HG03196 (cell line): Measurements from ENCODE around the gene WDR72.
"Not testable (repeated sequence)": the region's sequence is repeated elsewhere in the genome, so short reads cannot be mapped to it uniquely, and the experiment has no call there.

Experiments used
- ATAC-seq: cut with Tn5 transposase; IDR thresholded peaks from one replicate; pipeline ENCODE4 v1.9.1; 2021; ENCODE audit not compliant: unreplicated experiment

The WDR72 gene

DNA sequence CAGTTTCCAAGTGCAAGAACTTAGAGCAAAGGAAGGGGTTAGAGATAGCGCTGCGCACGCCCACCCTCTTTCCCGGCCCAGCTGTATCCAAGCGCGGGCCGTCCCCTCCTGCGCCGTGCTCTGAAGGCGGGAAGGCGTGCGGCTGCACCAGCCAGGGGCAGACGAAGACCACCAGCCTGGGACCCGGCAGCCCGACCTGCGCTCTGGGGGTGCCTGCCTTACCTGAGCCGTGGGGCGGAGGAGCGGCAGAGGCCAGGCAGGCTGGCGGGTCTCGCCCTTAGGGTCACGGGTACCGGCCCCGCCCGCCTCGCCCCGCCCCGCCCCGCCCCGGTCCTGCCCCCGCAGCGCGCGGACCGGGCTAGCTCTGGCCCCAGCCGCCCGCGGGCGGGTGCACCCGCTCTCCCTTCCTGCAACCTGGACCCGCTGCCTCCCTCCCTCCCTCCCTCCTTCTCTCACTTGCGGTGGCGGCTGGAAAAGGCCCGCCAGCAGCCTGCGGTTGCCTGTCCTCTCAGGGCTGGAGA, at the start of gene WDR72:
TSS of gene WDR72 (minus strand) at position 253 of the 521 bp plus-strand sequence. CDS start 26,514 bp downstream, outside the sequence.
- ATAC-seq = no peak

DNA sequence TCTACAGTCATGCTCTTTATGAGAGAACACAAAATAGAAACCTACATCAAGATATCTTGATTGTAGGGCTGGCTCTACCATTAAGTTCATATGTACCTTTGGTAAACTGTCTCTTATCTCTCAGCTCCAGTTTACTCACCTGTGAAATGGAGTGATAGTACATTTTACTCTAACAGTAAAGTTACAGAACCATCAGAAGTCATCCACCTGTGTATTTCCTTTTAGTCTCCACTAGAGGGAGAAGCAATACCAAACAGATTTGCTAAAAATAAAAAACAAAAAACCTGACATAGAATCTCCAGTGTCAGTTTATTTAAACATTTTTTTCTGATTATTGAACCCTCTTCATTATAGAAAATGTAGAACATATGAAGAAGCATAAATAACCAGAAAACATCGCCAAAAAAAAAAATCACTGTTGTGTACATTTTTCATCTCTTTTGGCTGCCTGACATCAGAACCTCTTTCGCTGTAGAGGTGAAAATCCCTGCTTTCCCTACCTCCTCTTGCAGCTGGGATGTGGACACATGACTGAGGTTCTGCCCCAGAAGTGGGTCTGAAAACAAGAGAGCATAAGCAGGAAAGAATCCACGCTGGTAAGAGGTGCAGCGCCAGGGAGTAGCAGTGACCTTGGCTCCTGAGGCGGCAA, 48.7 kb upstream of the WDR72 start:
- no peak for ATAC-seq

DNA sequence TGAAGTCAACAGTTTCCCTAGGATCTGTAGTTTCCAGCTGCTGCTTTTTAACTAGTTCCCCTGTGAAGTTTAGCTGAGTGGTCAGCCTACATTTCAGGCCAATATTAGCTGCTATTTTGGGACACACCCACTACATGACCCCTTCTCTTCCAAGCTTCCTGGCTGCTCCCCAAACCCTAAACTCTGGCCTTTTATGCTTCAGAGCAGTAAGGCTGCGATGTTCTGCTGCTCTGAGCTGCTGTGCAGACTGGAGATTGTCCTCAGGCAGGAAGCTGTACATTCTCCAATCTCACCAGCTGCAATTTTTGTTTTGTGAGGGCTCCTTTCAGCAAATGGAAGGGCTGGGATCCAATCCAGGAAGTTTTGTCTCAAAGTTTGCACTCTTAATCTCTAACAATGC, 48.0 kb upstream of the WDR72 start:
- no peak for ATAC-seq

DNA sequence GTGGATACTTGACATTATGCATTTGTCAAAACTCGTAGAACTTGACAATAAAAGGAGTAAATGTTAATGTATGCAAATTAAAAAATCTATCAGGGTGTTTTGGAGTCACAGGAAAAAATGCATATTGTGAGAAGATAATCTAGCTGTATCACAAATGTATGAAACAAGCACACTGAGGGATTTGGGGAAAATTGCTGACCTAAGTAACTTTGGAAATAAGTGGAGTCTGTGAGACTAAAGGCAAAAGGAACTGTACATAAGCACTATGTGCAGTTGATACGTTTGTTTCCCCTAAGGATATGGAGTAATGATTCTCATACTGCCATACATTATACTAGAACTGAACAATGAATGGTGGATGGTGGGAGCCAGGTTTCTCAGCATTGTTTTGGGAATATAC, 43.2 kb upstream of the WDR72 start:
- ATAC-seq = no peak

DNA sequence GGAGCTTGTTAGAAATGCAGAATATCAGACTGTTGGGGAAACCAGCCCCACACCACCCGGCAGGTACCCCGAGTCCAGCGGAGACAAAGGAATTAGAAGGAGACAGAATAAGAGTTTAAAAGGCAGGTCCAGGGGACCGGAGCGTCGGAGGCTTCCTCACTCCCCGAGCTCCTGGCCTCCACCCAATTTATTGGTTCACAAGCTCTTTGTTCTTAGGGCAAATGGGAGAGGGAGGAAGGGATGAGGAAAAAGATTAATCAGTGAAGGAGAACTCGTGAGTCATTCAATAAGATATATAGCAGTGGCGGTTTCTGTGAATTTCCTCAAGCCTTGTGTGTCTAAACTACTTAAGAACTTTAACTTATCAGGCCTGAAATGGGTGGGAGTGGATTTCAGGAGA, 32.1 kb upstream of the WDR72 start:
- no peak for ATAC-seq

DNA sequence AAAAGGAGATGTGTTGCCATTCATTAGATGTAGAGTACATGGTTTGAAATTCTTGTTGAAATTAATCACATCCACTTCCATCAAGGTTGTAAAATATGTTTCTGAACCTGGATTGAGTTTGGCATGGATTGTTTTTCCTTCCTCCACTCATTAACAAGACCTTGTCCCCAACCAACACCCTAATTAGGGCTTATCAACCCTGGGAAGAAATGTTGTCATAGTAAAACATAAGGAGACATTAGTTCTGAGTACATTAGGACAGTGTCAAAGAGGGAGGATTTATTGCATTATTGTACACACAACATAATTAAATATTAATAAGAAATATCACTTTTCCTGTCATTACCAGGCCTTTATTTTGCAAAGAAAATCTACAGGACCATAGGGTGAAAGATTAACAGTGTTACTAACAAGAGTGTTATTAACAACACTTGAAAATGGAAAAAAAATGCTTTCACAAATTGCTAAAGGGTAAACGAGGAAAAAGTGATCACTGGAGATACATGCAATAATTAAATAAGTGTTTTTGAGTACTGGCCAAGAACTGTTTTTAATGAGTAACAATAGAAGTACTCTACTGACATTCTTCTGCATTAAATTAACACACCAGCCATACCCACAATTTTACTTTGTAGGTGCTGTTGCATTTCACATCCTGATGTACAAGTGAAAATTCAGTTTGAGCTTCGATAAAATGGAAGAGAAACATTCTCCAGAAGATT, 30.4 kb upstream of the WDR72 start:
- ATAC-seq = no peak

DNA sequence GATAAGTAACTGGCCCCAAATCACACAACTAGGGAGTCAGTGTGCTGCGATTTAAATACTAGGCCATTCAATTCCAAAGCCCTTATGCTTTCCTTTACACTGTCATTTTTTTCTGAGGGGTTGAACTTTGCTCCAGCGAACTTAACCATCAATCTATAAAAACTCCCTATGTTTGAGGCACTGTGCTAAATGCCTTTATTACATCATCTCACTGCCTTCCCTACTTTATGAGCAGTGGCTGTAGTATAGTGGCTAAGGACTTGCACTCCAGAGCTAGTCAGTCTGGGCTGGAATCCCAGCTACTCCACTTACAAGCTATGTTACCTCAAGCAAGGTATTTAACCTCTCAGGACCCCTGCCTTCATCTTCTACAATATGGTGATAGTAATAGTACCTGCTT, 26.9 kb upstream of the WDR72 start:
- no peak for ATAC-seq

DNA sequence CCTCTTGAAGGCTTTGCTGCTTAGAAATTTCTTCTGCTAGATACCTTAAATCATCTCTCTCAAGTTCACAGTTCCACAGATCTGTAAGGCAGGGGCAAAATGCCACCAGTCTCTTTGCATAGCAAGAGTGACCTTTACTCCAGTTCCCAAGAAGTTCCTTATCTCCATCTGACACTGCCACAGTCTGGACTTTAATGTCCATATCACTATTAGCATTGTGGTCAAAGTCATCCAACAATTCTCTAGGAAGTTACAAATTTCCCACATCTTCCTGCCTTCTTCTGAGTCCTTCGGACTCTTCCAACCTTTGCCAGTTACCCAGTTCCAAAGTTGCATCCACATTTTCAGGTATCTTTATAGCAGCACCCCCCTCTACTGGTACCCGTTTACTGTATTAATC, 25.8 kb upstream of the WDR72 start:
- not testable (repeated sequence) for ATAC-seq

DNA sequence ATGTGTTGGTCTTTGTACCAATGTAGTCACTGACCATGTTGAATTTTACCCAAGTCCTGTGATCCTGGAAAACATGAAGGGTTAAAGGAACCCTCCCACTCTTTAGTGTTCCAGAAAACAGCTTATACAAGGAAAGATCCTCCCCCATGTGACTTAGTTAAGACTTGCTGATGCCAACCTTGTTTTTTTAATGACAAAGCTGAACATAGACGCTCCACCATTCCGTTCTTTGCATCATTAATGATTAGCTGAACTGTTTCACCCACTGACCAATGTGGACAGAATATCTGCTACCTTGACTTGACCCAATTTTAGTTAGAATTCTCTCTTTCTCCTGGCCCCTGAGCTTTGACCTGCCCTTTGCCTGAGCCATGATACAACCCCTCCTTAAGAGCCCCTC, 3.5 kb upstream of the WDR72 start:
- no peak for ATAC-seq

DNA sequence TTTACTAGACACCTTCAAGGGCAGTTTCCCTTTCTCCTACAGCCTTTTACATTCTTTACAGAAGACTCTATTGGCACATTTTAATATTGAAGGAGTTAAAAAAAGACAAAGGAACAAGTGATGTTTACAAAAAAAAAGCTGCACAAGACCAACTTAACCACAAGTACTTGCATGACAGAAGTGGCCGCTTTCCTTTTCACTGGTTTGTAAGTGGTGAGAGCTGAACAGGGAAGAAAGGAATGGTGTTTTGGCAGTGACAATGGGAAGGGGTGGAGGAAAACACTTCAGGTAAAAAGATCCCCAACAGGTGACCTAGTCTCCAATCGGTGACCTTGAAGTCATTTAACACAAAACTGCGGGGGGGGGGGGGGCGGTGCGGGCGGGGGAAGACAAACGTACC, 1.1 kb downstream of the WDR72 start:
- no peak for ATAC-seq

DNA sequence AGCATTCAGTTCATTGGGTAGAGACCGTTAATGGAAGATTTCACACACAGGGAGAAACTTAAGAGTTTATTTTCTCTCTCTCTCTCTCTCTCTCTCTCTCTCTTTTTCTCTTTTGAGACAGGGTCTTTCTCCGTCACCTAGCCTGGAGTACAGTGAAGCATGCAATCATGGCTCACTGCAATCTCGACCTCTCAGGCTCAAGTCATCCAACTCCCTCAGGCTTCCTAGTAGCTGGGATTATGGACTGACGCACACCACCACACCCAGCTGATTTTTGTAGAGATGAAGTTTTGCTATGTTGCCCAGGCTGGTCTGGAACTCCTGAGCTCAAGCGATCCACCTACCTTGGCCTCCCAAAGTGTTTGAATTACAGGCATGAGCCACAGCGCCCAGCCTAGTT, 1.6 kb downstream of the WDR72 start:
- no peak for ATAC-seq

DNA sequence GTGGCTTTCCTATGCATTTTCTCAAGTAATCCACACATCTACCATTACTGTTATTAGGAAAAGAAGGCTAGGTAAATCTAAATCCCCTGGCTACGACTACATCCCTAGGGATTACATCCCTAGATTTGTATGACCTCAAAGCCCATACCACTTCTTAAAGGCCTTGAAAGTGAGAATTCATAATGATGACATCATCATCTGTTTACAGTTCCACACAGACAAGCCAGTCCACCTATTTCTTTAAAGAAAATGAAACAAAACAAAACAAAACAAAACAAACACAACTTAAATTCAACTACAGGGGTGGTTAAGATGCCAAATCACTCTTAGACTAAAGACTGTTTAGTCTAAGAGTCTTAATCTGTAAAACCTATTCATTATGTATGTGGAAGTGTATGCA, 5.7 kb downstream of the WDR72 start:
- no peak for ATAC-seq

DNA sequence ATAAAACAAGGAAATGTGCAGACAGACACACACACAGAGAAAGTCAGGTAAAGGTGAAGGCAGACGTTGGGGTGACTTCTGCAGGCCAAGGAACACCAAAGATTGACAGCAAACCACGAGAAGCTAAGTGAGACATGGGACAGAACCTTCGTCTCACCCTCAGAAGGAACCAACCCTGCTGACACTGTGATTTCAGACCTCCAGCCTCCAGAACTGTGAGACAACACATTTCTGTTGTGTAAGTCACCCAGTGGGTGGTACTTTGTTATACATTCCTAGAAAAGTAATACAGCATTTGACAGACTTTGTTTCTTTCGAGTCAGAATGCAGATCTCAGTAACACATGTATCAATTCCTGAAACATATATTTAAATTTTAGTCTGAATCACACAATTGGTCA, 7.1 kb downstream of the WDR72 start:
- no peak for ATAC-seq

DNA sequence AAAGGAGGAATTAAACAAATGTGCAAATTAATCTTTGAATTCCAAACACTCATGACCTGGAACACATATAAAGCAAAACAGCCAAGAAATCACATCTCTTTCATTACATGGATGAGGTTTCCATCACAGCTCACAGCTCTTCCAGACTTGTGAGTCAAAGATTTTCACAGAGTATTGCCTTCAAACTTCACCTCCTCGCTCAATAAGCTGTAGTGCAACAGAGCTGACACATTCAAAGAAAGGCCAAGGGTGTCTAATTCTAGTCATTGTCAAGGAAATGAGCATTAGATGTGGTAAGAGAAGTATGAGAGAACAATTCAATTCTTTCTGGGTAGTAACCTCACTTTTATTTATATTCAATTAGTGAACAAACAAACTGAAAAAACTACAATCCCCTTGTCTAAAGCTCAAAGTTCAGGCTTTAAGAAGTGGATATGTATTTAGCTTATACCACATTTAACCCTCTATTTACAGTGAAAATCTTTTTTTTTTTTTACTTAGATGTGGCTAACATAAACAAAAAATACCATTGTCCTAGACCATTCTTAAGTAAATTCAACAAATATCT, 11.9 kb downstream of the WDR72 start:
- no peak for ATAC-seq

DNA sequence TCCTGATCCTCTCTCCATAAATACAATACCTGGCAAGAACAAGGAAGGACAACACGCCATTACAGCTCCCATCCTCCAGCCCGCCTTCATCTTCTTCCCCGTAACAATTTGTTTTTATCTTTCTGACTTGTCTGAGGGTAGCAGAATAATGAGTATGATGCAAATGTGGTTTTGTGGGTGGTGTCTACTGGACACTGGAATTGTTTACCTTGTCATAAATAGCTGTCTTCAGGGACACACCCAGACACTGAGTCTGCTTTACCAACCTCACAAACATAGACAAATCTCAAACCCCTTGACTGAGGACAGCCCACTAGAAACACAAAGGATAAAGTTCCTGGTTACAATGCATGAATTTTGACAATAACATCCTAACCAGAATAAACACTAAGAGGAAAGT, 13.4 kb downstream of the WDR72 start:
- ATAC-seq = no peak

DNA sequence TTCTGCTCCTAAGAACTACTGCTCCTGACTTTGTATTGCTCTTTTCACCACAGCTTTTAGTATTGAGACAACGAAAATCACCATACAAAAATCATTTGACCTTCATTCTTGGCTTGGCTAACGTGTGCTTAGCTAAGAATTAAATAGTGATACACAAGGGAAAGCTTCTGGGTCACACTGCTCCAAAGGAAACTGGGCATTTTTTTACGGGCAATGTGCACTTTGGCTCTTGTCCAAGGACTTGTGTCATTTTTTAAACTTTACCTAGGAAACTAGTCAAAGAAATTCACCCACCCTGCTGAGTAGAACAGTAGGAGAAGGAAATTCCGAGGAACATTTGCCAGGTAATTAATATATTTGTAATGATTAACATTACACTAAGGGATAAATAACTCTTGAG, 19.8 kb downstream of the WDR72 start:
- no peak for ATAC-seq

DNA sequence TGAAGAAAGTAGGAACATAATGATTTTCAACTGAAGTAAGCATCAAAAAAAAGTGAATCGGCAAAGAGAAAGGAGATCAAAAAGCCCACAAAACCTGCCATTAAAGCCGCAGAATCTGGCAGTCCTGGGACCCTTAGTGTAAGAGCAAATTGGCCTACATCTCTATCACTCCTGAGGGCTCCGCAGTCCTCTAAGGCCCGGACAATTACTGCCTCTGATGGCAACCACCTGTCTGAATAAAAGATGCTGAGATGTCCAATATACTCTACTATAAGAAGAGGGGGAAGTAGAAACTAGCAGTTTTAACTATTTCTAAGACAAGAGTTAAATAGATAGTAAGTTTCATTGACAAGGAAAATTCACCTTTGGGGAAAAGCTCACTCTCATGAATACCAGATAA, 20.3 kb downstream of the WDR72 start:
- ATAC-seq = no peak

DNA sequence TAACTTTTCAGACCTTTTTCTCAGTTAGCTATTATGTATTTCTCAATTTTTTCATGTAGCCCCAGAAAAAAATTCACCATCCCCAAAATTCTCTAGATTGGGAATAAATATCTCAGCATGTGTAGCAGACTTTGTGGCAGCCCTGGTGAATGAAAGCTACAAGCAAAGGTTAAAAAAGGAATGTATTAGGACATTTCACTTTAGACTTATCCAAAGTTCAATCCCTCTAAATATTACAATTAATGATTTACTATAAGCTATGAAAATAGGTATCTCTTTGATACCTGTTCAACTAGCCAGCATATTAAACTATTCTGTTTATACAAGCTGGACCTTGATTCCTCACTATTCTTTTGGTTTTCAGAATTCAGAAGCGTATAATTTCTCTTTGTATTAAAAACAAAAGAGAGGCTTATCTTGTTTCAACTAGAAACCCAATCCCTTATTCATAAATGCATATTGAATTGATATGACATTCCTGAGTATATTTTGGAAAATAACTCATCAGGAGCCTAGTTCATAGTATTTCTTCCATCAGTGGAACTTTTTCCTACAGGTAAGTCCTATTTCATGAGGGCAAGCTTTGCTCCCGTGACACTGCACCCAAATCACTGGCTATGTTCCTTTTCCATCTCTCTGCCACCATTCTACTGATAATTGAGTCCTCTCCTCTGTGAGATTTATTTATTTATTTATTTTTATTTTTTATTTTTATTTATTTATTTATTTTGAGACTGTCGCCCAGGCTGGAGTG, 38.0 kb downstream of the WDR72 start:
- ATAC-seq = no peak

DNA sequence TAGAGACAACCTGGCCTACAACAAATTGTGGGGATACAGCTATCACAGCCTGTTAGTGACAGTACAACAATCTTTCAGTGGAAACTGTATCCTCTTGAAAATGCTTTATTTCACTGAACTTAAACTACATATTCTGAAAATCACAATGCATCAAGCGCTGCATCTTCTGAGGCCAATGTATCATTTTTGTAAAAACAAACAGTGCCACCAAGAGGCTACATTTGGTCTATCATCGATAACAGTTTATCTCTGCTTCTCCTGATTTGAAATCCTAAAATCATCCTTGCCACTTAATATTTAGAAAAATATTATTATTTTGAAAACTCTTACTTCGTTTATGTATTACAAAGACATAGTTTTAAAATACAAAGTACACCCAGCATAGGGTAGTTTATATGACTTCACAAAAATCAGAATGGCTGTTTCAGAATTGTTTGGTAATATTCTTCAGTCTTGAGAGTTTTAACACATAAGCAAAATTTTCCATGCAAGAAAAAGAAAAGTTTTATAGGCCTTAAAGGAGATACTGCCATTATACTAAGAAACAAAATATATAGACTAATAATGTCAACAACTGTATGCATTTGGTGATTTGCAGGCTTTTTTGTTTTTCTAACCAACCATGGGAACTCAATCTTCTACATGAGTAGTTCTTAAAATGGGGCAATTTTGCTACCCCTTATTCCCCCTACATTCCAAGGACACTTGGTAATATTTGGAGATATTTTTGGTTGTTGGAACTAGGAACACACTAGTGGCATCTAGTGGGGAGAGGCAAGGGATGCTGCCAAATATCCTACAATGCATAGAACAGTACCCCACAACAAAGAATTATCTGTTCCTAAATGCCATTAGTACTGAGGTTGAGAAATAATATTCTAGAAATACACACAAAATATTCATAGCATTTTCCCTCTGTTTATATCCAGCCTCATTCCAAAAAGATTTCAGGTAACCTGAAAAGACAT, 42.3 kb downstream of the WDR72 start:
- ATAC-seq = no peak

DNA sequence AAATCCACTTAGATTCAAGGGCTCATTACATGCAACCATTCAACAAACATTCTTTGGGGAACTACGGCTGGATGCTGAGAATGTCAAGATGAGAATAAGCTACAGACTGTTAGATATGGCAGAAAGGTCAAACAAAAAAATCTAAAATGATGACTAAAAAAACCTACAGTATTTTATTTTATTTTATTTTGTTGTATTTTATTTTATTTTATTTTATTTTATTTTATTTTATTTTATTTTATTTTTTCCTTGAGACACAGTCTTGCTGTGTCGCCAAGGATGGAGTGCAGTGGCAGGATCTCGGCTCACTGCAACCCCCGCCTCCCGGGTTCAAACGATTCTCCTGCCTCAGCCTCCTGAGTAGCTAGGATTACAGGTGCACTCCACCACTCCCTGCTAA, 46.2 kb downstream of the WDR72 start:
- no peak for ATAC-seq
